Dedifferentiated amniotic fluid mesenchymal stem cell (primary cell): ENCODE measurements around the gene HSDL2.
"Not testable (repeated sequence)": the region's sequence is repeated elsewhere in the genome, so short reads cannot be mapped to it uniquely, and the experiment has no call there.

Experiments used
- DNase-seq: peaks from one replicate; pipeline ENCODE4 v3.0.0-alpha.2; 2016; ENCODE audit errors: extremely low spot score

The HSDL2 gene

DNA sequence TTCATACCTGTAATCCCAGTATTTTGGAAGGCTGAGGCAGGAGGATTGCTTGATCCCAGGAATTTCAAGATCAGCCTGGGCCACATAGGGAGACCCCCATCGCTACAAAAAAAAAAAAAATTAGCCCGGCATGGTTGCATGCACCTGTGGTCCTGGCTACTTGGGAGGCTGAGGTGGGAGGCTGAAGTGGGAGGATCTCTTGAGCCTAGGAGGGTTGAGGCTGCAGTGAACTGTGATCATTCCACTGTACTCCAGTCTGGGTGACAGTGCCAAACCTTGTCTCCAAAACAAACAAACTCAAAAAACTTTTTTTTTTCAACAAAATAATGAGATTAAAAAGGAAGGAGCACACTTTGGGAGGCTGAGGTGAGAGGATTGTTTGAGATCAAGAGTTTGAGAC lies 120.9 kb downstream of the HSDL2 start:
- DNase-seq: no peak

DNA sequence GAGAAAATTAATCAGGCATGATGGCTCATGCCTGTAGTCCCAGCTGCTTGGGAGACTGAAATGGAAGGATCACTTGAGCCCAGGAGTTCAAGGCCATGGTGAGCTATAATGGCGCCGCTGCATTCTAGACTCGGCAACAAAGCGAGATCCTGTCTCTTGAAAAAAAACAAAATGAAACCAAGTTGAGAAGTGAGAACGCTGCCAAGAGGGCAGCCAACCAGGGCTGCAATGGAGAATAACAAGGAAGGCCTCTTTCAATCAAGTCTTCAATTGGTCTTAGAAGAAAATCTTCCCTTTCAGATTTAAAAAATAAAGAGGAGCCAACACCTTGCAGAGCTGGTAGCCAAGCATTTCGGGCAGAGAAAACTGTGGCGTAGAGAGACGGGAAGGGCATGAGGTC lies 121.4 kb downstream of the HSDL2 start:
- DNase-seq: no peak

DNA sequence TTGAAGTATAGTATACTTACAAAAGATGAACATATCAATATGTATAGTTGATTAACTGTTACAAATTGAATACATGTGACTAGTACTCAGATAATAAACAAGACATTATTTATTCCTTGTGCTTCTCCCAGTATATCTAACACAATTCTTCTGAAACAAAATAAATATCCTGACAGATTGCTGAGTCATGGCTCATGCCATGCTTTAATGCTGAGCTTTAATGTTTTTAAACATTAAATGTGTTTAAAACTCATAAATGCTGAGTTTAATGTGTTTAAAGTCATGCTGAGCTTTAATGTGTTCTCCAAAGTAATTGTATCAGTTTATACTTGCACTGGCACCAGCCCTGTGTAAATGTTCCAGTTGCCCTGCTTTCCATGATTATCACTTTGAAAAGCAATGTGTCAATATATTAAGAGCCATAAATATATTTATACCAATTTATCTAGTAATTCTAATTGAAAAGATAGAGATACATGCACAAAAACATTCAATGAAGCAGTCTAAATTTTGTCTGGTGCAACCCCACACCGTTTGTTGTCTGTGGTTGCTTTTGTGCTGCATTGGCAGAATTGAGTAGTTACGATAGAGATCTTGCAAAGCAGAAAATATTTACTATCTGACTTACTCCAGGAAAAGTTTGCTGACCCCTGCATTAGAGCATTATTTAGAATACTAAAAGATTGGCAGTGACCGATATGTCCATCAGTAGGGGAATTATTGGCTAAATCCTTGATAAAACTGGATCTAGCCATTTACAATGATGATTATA lies 122.5 kb downstream of the HSDL2 start:
- DNase-seq: no peak

DNA sequence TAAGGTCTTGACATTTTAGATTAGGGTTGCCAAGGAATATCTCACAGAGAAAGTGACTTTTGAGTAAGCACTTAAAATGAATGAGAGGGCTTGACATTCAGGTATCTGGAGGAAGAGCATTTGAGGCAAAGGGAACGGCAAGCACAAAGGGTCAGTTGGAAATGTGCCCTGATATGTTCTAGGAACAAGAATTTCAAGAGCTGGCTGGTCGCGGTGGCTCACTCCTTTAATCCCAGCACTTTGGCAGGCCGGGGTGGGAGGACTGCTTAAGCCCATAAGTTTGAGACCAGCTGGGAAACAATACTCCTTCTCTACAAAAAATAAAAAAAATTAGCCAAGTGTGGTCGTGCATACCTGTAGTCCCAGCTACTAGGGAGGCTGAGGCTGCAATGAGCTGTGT lies 123.3 kb downstream of the HSDL2 start:
- no peak for DNase-seq

DNA sequence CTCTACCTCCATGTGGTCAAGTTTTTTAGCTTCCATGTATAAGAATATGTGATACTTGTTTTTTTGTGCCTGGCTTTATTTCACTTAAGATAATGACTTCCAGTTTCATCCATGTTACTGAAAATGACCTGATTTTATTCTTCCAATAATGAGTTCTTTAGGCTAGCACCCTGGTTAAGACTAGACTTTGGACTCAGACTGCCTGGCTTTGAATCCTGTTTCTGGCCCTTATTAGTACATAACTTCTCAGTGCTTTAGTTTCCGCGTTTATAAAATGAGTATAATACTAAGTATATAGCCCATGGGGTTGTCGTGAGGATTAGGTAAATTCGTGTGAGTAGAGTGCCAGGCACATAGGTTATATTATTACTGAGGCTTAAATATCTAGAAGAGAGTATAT lies 125.2 kb downstream of the HSDL2 start:
- no peak for DNase-seq

DNA sequence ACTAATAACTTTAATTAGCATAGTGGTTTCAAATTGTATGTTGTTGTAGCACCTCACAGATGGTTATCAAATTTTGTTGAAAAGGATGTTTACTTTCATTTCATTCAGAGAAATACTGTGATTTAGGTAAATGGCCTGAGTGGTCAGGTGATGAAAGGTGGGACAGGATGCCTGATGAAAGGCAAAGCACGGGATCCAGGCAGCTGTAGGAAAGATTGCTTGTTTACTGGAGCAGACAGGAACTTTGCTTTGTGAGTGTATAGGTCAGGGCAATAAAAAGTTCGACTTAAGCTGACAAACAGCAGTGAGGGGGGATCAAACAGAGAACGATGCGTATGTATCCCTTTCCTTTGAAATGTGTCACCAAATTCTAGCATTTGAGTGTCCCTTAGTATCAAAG lies 125.7 kb downstream of the HSDL2 start:
- no peak for DNase-seq

DNA sequence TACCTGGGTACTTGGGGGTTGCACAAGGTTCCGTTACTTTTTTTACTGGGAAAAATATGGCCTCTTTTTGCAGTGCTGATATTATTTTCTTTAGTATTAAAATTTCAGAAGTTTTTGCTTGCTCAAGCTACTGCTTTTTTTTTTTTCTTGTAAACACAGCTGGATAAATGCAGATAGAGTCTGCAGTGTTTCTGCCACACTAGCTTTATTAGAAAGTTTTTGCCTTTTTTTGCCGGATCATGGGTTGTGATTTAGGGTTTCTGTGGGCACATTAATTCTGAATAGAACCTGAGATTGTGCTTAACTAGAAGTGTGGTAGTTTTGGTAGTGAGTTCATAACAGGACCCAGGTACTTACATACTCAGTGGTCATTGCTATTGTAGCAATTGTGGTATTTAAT lies 126.7 kb downstream of the HSDL2 start:
- no peak for DNase-seq

DNA sequence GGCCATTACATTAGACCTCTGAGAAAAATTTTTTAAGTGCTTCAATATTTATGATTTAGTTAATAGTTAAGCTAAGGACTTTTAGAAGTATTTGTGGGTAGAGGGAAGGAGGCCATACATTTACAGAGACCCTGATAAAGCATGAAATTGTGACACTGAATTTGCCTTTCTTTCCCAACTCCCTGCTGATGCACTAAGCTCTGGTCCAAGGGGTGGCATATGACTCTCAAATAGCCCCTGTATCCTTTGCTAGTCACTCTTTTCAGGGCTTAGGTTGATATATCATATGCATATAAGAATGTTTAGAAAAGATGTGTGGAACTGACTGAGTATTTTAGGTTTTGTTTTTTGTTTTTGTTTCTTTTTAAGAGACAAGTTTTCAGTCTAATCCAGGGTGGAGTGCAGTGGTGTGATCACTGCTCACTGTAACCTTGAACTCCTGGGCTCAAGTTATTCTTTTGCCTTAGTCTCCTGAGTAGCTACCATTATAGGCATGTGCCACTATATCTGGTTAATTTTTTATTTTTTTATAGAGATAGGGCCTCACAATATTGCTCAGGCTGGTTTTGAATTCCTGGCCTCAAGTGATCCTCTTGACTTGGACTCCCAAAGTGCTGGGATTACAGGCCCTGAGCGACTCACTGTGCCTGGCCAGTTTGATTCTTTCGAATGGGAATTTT lies 127.2 kb downstream of the HSDL2 start:
- DNase-seq: no peak

DNA sequence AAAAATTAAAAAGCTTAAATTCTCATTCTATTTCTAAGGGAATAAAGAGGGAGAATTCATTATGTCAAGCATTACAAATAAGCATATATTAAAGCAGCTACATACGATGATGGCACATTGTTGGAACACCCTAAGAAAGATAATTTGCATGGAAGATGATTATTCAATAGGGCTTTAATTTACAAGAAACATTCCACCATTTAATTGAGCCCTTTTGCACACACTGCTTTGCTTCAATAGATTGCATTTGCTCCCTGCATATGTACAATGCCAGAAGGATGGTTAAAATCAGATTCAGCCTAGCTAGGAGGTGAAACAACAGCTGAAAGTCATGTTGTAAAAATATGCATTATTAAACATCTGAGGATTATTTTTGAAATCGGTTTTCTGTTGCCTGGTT lies 128.5 kb downstream of the HSDL2 start:
- no peak for DNase-seq

DNA sequence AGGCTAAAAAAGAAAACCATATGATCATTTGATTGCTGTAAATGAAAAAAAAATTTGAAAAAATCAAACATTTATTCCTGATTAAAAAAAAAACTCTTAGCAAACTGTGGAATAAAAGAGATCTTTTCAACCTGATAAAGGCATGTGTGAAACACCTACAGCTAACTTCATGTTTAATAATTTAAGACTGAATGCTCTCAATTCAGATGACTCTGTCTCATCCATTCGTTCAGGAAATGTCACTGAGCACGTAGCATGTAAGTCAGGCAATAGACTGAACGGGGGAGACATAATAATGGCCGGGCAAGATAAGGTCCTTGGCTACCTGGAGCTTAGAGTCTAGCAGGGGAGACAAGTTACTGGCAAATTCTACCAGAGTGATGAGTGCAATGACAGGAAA lies 132.5 kb downstream of the HSDL2 start:
- not testable (repeated sequence) for DNase-seq

DNA sequence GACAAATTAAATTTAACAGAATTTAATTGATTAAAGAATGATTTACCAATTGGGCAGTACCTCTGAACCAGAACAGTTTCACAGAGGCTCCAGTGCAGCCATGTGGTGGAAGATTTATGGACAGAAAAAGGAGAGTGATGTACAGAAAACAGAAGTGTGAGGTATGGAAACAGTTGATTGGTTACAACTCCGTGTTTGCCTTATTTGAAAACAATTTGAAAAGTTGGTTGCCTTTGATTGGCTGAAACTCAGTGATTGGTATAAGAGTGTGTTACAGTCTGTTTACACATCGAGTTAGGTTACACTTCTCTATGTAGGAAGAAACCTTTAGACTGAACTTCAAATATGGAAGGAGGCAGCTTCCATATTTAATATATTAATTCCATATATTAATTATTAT lies 136.9 kb downstream of the HSDL2 start:
- no peak for DNase-seq

DNA sequence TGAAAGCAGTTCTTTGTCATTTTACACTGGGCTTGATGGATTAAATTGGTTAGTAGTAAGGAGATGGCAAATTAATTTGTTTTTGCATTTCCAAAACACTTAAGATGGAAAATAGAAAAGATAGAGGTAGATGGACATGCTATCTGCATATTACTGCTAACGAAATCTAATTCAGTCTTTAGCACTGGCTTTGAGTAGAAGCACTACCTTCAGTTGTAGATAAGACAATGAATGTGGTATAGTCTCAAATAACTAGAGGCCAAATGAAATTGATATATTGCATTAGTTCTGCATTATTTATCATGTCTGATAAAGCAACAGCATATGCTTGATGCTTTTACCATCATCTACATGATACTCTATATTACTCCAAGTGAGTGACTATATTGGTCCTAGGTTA lies 140.2 kb downstream of the HSDL2 start:
- DNase-seq: no peak

DNA sequence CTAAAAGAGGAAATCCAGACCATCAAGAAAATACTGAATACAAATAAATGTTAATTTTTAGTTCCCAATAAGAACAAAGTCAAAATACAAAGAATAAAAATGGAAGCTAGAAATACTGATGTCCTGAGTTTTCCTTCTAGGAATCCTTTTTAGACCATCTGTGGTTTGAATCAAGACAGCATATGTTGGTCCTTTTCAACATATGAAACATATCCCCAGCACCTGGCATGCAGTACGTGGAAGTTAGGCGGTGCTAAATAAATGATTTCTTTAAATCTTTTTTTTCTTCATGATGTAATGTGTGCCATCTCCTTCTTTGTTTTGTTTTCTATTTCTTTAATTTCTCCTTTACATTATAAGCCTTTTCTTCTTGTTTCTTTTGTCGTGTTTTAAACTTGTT lies 140.7 kb downstream of the HSDL2 start:
- no peak for DNase-seq
